ENCODE results near the gene TOM1L2. TPM values are rescaled to one million over a fixed set of nuclear protein-coding genes. Genes with fewer than 3 reads are reported as not detected.

TOM1L2 gene
- total RNA-seq, 3 donors from 2014 or later: 67.8 to 101 (median 87.7) TPM

GRCh38 chr17:17899486-17899885 is 72.7 kb downstream of the TOM1L2 start:
- intact Hi-C loops (cut with DNase I, micrococcal nuclease): no loop called here
- Histone ChIP-seq H3K9me3 (no peaks in the 10 kb centered on the region), H3K36me3 (ENCODE audit: low read depth) (no peaks in the 10 kb centered on the region), H3K4me1 (ENCODE audit: low read depth) (peaks cover 4% of the 10 kb centered on the region), H3K4me3 (no peak overlapping the region)
- ATAC-seq: no peak
- DNase-seq: no peak
- no peak for TF ChIP-seq CTCF (IDR thresholded peaks at IDR 0.05)

DNA sequence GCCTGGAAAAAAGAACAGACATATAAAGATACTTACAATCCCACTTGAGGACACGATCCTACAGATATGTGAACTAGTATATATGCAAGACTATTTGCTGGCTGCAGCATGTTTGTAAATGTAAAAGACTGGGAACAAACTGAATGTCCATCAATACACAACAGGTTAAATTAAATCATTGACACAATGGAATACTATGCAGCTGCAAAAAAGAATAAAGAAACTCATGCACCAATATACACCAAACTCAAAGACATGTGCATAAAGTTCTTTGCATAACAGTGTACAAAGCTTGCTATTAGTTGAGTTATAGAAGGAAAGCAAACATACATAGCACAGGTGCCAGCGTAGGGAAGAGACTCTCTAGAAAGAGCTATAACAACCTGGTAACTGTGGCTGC is 73.5 kb downstream of the TOM1L2 start:
- no peak for TF ChIP-seq CTCF (IDR thresholded peaks at IDR 0.05)
- DNase-seq (no peak), ATAC-seq (no peak)
- Histone ChIP-seq H3K36me3 (ENCODE audit: low read depth) (no peaks in the 10 kb centered on the region), H3K9me3 (no peaks in the 10 kb centered on the region), H3K4me1 (ENCODE audit: low read depth) (peaks cover 4% of the 10 kb centered on the region), H3K4me3 (no peak overlapping the region)
- intact Hi-C loops (cut with DNase I, micrococcal nuclease): no loop called here

- DNase-seq: no peak
- intact Hi-C loops (cut with DNase I, micrococcal nuclease): no loop called here
- Histone ChIP-seq H3K4me3 (no peak overlapping the region), H3K36me3 (ENCODE audit: low read depth) (no peaks in the 10 kb centered on the region), H3K4me1 (ENCODE audit: low read depth) (peaks cover 4% of the 10 kb centered on the region), H3K9me3 (no peaks in the 10 kb centered on the region)
- no peak for ATAC-seq
- TF ChIP-seq CTCF (IDR thresholded peaks at IDR 0.05): no peak
These were observed 74.8 kb downstream of the TOM1L2 start for GRCh38 chr17:17897442-17897841.

DNA sequence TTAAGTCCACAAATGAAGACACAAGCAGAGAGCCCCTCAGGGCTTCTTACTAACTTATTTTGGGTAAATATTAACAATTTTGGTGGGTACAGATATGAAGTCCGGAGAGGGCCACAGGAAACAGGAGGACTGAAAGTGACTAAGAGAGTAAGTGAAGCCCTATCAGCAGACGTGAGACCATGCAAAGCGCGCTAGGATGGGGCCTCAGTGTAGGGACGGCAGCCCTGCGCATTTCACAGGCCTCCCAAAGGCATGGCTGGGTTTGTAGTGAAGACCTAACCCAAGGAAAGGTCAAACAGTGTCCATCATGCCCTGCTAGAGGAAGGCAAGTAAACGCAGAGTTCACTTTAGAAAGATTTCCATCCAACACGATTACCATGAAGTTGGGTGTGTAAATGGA is 75.5 kb downstream of the TOM1L2 start:
- no peaks in the 10 kb centered on the region for H3K36me3 ChIP-seq (ENCODE audit: low read depth)
- ATAC-seq (no peak), DNase-seq (no peak)
- intact Hi-C loops (cut with DNase I, micrococcal nuclease): no loop called here
- H3K4me3 ChIP-seq: no peak overlapping the region
- no peaks in the 10 kb centered on the region for H3K9me3 ChIP-seq
- TF ChIP-seq CTCF (IDR thresholded peaks at IDR 0.05): no peak
- peaks cover 4% of the 10 kb centered on the region for H3K4me1 ChIP-seq (ENCODE audit: low read depth)

- no peaks in the 10 kb centered on the region for H3K9me3 ChIP-seq
- no peak overlapping the region for H3K4me3 ChIP-seq
- ATAC-seq: no peak
- DNase-seq: no peak
- intact Hi-C loops (cut with DNase I, micrococcal nuclease): no loop called here
- no peaks in the 10 kb centered on the region for H3K36me3 ChIP-seq (ENCODE audit: low read depth)
- no peaks in the 10 kb centered on the region for H3K4me1 ChIP-seq (ENCODE audit: low read depth)
- TF ChIP-seq CTCF (IDR thresholded peaks at IDR 0.05): no peak
These were observed 78.2 kb downstream of the TOM1L2 start for GRCh38 chr17:17893801-17894644.

Data from mucosa of descending colon (tissue), 3 donors.